Endometrial microvascular endothelial cells (primary cell): ENCODE measurements around the gene RAB11B. TPM values are rescaled to one million over a fixed set of nuclear protein-coding genes. Genes with fewer than 3 reads are reported as not detected.
"Not testable (repeated sequence)": the region's sequence is repeated elsewhere in the genome, so short reads cannot be mapped to it uniquely, and the experiment has no call there.

Source experiments
- in situ Hi-C: cut with HindIII; loops from 2 replicates; pipeline ENCODE4 v1.10.0; 2017; ENCODE audit warnings: low sequenced_read_pairs, low pct_unique_long_range_greater_than_20kb; ENCODE audit errors: inconsistent ontology term
- total RNA-seq: library from RNA; depleted of rRNA; stranded (reverse); fragments of >200 nt; gene quantifications from one replicate; pipeline ENCODE4 v1.2.3, GENCODE V29; 2015; ENCODE audit errors: inconsistent ontology term

Gene RAB11B
- total RNA-seq, 1 donor from 2014 or later = 16.4 TPM

DNA sequence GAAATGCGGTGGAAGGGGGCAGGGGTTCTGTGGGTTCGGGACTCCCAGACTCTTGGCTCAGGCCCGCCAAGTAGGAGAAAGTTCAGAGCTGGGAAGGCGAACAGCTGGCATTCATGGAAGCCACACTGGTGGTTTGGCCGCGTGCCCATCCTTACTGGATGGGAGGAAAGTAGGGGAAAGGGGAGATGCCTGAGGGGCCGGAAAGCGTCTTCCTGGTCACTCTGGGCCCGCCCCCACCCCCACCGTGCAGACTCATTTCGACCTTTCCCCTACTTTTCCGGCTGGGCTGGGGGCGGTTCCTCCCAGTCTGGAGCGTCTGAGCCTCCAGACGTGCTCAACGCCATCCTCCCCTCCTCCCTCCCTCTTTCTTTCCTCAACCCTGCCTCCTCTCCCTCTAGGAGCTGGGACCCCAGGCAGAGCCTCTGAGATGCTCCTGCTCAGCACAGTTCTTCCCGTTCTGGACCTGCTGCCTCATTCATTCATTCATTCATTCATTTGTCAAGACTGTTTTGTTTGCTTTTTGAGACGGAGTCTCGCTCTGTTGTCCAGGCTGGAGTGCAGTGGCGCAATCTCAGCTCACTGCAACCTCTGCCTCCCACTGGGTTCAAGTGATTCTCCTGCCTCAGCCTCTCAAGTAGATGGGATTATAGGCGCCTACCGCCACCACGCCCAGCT, 22.7 kb upstream of the RAB11B start:
- in situ Hi-C loops = no loop called here

GRCh38 chr19:8370176-8371010, 19.8 kb upstream of the RAB11B start:
- in situ Hi-C loops = no loop called here

DNA sequence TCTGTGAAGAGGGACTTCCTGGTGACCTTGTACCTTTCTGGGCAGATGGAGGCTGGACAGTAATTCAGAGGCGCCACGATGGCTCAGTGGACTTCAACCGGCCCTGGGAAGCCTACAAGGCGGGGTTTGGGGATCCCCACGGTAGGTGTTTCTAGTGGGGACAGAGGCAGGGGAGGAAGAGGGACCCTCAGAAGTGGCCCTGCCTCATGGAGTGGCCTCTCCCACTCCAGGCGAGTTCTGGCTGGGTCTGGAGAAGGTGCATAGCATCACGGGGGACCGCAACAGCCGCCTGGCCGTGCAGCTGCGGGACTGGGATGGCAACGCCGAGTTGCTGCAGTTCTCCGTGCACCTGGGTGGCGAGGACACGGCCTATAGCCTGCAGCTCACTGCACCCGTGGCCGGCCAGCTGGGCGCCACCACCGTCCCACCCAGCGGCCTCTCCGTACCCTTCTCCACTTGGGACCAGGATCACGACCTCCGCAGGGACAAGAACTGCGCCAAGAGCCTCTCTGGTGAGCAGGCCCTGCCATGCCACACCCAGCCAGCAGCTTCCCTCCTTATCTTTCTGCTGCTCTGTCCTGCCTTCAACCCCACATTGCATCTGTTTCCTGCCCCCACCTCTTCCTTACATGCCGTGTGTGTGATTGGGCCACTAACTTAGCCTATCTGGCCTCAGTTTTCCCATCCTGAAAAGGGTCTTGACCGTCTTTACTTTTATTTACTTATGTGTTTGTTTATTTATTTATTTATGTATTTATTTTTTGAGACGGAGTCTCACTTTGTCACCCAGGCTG, 19.0 kb upstream of the RAB11B start:
- in situ Hi-C loops = no loop called here

DNA sequence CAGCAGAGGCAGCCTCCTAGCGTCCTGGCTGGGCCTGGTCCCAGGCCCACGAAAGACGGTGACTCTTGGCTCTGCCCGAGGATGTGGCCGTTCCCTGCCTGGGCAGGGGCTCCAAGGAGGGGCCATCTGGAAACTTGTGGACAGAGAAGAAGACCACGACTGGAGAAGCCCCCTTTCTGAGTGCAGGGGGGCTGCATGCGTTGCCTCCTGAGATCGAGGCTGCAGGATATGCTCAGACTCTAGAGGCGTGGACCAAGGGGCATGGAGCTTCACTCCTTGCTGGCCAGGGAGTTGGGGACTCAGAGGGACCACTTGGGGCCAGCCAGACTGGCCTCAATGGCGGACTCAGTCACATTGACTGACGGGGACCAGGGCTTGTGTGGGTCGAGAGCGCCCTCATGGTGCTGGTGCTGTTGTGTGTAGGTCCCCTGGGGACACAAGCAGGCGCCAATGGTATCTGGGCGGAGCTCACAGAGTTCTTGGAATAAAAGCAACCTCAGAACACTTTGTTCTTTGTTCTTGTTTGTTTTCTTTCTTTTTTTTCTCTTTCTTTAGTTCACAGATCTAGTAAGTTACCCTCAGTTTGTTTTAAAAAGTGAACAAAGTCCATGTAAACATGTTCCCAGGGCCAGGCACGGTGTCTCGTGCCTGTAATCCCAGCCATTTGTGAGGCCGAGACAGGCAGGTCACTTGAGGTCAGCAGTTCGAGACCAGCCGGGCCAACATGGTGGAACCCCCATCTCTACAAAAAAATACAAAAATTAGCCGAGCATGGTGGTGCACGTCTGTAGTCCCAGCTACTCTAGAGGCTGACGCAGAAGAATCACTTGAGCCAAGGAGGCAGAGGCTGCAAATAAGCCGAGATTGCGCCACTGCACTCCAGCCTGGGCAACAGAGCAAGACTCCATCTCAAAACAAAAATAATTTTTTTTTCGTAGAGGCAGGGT, 16.0 kb upstream of the RAB11B start:
- in situ Hi-C loops = no loop called here

GRCh38 chr19:8375766-8376165, 14.4 kb upstream of the RAB11B start:
- in situ Hi-C loops = not testable (repeated sequence)

DNA sequence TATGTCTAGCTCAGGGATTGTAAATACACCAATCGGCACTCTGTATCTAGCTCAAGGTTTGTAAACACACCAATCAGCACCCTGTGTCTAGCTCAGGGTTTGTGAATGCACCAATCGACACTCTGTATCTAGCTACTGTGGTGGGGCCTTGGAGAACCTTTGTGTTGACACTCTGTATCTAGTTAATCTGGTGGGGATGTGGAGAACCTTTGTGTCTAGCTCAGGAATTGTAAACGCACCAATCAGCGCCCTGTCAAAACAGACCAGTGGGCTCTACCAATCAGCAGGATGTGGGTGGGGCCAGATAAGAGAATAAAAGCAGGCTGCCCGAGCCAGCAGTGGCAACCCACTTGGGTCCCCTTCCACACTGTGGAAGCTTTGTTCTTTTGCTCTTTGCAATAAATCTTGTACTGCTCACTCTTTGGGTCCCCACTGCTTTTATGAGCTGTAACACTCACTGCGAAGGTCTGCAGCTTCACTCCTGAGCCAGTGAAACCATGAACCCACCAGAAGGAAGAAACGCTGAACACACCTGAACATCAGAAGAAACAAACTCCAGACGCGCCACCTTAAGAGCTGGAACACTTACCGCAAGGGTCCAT, 13.7 kb upstream of the RAB11B start:
- in situ Hi-C loops = not testable (repeated sequence)

DNA sequence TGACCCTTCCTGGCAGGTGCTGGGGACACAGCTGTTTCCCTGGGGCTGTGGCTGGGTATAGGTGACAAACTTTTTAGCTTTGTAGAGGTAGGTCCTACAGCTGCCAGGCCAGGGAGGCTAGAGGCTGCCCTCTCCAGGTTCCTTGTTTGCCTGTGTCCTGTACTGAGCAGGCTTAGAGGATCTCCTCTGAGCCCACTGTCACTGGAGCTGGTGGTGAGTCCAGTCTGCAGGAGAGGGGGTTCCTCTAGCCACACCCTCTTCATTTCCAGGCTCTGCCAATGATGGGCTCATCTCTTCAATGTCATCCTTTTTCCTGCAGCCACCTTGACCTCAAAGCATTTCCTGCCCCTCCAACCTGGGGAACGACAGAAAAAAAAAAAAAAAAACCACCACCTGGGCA, 12.6 kb upstream of the RAB11B start:
- in situ Hi-C loops = no loop called here

DNA sequence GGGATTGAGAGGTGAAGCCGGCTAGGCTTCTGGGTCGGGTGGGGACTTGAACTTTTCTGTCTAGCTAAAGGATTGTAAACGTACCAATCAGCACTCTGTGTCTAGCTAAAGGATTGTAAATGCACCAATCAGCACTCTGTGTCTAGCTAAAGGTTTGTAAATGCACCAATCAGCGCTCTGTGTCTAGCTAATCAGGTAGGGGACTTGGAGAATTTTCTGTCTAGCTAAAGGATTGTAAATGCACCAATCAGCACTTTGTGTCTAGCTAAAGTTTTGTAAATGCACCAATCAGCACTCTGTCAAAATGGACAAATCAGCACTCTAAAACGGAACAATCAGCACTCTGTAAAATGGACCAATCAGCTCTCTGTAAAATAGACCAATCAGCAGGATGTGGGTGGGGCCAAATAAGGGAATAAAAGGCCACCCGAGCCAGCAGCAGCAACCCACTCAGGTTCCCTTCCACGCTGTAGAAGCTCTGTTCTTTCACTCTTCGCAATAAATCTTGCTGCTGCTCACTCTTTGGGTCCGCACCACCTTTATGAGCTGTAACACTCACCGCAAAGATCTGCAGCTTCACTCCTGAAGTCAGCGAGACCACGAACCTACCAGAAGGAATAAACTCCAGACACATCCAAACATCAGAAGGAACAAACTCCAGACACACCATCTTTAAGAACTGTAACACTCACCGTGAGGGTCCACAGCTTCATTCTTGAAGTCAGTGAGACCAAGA, 10.8 kb upstream of the RAB11B start:
- in situ Hi-C loops = not testable (repeated sequence)

DNA sequence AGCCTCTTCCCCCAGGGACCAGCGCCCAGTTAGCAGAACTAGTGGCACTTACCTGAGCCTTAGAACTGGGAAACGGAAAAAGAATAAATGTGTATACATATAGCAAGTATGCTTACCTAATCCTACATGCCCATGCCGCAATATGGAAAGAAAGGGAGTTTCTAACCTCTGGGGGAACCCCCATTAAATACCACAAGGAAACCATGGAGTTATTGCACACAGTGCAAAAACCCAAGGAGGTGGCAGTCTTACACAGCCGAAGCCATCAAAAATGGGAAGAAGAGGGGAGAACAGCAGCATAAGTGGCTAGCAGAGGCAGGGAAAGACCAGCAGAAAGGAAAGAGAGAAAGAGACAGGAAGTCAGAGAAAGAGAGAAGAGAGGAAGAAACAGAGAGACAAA, 5.6 kb upstream of the RAB11B start:
- in situ Hi-C loops = not testable (repeated sequence)

DNA sequence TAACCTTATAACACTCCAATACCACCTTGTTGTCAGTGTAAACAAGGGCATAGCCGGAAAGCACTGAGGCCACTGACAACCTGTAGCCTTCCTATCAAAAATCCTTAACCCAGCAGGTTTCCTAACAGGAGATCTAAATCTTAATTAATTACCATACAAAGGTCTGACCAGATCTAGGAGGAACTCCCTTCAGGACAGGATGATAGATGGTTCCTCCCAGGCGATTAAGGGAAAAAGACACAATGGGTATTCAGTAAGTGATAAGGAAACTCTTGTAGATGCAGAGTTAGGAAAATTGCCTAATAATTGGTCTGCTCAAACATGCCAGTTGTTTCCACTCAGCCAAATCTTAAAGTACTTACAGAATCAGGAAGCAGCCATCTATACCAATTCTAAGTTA, 5.1 kb upstream of the RAB11B start:
- in situ Hi-C loops = not testable (repeated sequence)

DNA sequence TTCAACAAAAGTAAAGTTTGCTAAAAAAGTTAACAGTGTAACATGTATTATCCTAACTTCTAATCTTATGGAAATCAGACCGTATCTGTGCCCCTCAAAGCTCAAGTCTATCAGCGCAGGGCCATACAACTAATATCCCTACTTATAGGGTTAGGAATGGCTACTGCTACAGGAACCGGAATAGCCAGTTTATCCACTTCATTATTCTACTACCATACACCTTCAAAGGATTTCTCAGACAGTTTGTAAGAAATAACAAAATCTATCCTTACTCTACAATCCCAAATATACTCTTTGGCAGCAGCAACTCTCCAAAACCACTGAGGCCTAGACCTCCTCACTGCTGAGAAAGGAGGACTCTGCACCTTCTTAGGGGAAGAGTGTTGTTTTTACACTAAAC, 4.6 kb upstream of the RAB11B start:
- in situ Hi-C loops = not testable (repeated sequence)

- in situ Hi-C loops = not testable (repeated sequence)
Observed at GRCh38 chr19:8386419-8386818, 3.7 kb upstream of the RAB11B start.

- in situ Hi-C loops = no loop called here
Observed at GRCh38 chr19:8386990-8387389, 3.2 kb upstream of the RAB11B start.

GRCh38 chr19:8387688-8388611, 2.2 kb upstream of the RAB11B start:
- in situ Hi-C loops = no loop called here

GRCh38 chr19:8388612-8388958, 1.6 kb upstream of the RAB11B start:
- in situ Hi-C loops = no loop called here

DNA sequence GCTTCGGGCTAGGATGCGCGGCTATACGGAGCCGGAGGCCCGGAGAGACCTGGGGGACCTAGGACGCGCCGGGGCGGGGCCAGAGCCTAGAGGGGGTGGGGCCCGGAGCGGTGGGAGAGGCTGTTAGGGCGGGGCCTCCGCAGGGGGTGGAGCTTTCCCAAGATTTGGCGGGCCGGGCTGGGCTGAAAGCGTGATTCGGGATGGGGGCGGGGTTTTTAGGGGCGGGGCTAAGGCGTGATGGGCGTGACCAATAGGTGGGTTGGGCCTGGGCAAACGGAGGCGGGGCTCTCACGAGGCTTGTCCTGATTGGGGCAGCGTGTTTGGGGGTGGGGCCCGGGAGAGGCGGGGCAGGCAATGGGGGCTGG, 439 bp downstream of the RAB11B start:
- in situ Hi-C loops = no loop called here
